Measurements from ENCODE around the gene GPRC5D. TPM values are rescaled to one million over a fixed set of nuclear protein-coding genes. Genes with fewer than 3 reads are reported as not detected.

The GPRC5D gene
- polyA plus RNA-seq, 1 donor from 2014 or later = not detected

GRCh38 chr12:12985817-12986408, 33.9 kb upstream of the GPRC5D start:
- Histone ChIP-seq H3K36me3 (ENCODE audit: insufficient read depth, low read length) (no peaks in the 10 kb centered on the region), H3K79me2 (replicated peaks; ENCODE audit: insufficient read depth, low read length) (no peaks in the 10 kb centered on the region)

GRCh38 chr12:12984149-12984548, 32.2 kb upstream of the GPRC5D start:
- Histone ChIP-seq H3K9me3 (ENCODE audit: low read length) (no peaks in the 10 kb centered on the region), H3K9ac (ENCODE audit: low read length) (no peak overlapping the region), H3K27me3 (ENCODE audit: insufficient read depth, low read depth, low read length) (no peaks in the 10 kb centered on the region), H3F3A (ENCODE audit: insufficient read depth, low read length, poor library complexity, severe bottlenecking) (no peaks in the 10 kb centered on the region), H3K79me2 (replicated peaks; ENCODE audit: insufficient read depth, low read length) (no peaks in the 10 kb centered on the region), H2AFZ (ENCODE audit: low read depth, low read length) (no peak overlapping the region), H3K4me2 (ENCODE audit: low read length) (no peak overlapping the region), H4K20me1 (ENCODE audit: insufficient read depth) (no peaks in the 10 kb centered on the region), H3K9me2 (ENCODE audit: insufficient read depth, low read length) (no peaks in the 10 kb centered on the region), H3K36me3 (ENCODE audit: insufficient read depth, low read length) (no peaks in the 10 kb centered on the region), H3K4me3 (ENCODE audit: low read length) (no peak overlapping the region), H3K27ac (ENCODE audit: low read length) (no peak overlapping the region)
- TF ChIP-seq POLR2AphosphoS5 (IDR thresholded peaks at IDR 0.05) (no peak), CTCF (IDR thresholded peaks at IDR 0.05; ENCODE audit: poor library complexity, severe bottlenecking) (no peak), EZH2 (IDR thresholded peaks at IDR 0.05; ENCODE audit: borderline replicate concordance, insufficient read depth, low read length, poor library complexity, severe bottlenecking) (no peak), TAF1 (IDR thresholded peaks at IDR 0.05; ENCODE audit: low read depth) (no peak)

More at GRCh38 chr12:12985817-12986408, 33.9 kb upstream of the GPRC5D start:
- Histone ChIP-seq H3K4me2 (ENCODE audit: low read length) (no peak overlapping the region), H3K27me3 (ENCODE audit: insufficient read depth, low read depth, low read length) (no peaks in the 10 kb centered on the region), H3K4me3 (ENCODE audit: low read length) (no peak overlapping the region), H4K20me1 (ENCODE audit: insufficient read depth) (no peaks in the 10 kb centered on the region), H3K9me3 (ENCODE audit: low read length) (no peaks in the 10 kb centered on the region), H3K9ac (ENCODE audit: low read length) (no peak overlapping the region), H2AFZ (ENCODE audit: low read depth, low read length) (no peak overlapping the region), H3F3A (ENCODE audit: insufficient read depth, low read length, poor library complexity, severe bottlenecking) (no peaks in the 10 kb centered on the region), H3K9me2 (ENCODE audit: insufficient read depth, low read length) (no peaks in the 10 kb centered on the region), H3K27ac (ENCODE audit: low read length) (no peak overlapping the region)
- TF ChIP-seq SMC3 (conservative IDR thresholded peaks at IDR 0.05; ENCODE audit: poor library complexity) (no peak), POLR2AphosphoS5 (IDR thresholded peaks at IDR 0.05) (no peak), CTCF (IDR thresholded peaks at IDR 0.05; ENCODE audit: poor library complexity, severe bottlenecking) (no peak), TAF1 (IDR thresholded peaks at IDR 0.05; ENCODE audit: low read depth) (no peak), EZH2 (IDR thresholded peaks at IDR 0.05; ENCODE audit: borderline replicate concordance, insufficient read depth, low read length, poor library complexity, severe bottlenecking) (no peak)
- TF ChIP-seq, protein P1, sequence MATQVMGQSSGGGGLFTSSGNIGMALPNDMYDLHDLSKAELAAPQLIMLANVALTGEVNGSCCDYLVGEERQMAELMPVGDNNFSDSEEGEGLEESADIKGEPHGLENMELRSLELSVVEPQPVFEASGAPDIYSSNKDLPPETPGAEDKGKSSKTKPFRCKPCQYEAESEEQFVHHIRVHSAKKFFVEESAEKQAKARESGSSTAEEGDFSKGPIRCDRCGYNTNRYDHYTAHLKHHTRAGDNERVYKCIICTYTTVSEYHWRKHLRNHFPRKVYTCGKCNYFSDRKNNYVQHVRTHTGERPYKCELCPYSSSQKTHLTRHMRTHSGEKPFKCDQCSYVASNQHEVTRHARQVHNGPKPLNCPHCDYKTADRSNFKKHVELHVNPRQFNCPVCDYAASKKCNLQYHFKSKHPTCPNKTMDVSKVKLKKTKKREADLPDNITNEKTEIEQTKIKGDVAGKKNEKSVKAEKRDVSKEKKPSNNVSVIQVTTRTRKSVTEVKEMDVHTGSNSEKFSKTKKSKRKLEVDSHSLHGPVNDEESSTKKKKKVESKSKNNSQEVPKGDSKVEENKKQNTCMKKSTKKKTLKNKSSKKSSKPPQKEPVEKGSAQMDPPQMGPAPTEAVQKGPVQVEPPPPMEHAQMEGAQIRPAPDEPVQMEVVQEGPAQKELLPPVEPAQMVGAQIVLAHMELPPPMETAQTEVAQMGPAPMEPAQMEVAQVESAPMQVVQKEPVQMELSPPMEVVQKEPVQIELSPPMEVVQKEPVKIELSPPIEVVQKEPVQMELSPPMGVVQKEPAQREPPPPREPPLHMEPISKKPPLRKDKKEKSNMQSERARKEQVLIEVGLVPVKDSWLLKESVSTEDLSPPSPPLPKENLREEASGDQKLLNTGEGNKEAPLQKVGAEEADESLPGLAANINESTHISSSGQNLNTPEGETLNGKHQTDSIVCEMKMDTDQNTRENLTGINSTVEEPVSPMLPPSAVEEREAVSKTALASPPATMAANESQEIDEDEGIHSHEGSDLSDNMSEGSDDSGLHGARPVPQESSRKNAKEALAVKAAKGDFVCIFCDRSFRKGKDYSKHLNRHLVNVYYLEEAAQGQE (IDR thresholded peaks at IDR 0.05; ENCODE audit: borderline replicate concordance) = no peak

Data from neural cell (in vitro differentiated cells).